GM18951 (cell line): Measurements from ENCODE around the gene LDB1.

ENCODE experiments used
- POLR2A ChIP-seq: IDR thresholded peaks from 4 replicates; pipeline ENCODE4 v1.6.1; 2011; ENCODE audit warnings: mild to moderate bottlenecking; ENCODE audit not compliant: insufficient read length, insufficient read depth; ENCODE audit errors: extremely low read depth
- in situ Hi-C: fragments of 300-500 bp; cut with MboI; formaldehyde crosslinking; loops from one replicate; pipeline ENCODE4 v1.12.0; 2022; ENCODE audit warnings: low sequenced_read_pairs, mixed read lengths, inconsistent platforms; ENCODE audit not compliant: unreplicated experiment

LDB1 gene

DNA sequence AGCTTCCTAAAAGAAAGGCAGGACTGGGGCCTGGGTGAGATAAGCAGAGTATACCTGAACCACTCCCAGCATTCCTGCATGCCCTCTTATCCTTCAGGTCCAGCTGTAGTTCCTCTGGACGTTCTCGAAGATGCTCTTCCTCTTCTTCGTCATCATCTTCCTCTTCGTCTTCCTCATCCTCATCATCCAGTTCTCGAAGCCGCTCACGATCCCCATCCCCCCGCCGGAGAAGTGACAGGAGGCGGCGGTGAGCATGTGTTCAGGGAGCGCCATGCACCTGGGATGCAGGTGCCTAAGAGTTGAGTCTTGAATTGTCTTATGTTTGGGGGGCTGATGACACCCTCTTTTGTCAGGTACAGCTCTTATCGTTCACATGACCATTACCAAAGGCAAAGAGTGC lies 28.1 kb upstream of the LDB1 start:
- in situ Hi-C loops, result no loop called here
- TF ChIP-seq POLR2A, result no peak

DNA sequence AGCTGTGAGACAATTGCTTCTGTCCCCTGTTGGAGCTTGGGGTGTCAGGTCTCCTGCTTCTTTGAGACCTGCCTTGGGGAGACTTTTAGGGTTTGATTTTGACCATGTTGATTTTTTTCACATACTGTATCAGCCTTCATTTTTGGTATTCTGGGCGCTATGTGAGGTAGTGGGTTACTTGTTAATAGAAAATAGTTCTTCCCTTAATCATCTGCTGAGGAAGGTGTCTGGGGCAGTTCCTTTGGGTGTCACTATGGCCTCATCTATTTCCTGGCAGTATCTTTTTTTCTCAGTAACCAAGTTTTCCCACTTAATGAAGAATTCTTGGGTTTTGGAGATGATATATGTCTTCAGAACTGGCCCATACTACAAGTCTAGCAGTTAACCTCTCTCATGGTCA lies 27.4 kb upstream of the LDB1 start:
- in situ Hi-C loops, result no loop called here
- no peak for TF ChIP-seq POLR2A

GRCh38 chr10:102146971-102147428 lies 26.8 kb upstream of the LDB1 start:
- TF ChIP-seq POLR2A, result no peak
- in situ Hi-C loops, result no loop called here

- in situ Hi-C loops, result no loop called here
- no peak for TF ChIP-seq POLR2A
These were observed 21.5 kb upstream of the LDB1 start for GRCh38 chr10:102141583-102142107.

GRCh38 chr10:102140913-102141540 lies 20.9 kb upstream of the LDB1 start:
- no peak for TF ChIP-seq POLR2A
- in situ Hi-C loops, result no loop called here

DNA sequence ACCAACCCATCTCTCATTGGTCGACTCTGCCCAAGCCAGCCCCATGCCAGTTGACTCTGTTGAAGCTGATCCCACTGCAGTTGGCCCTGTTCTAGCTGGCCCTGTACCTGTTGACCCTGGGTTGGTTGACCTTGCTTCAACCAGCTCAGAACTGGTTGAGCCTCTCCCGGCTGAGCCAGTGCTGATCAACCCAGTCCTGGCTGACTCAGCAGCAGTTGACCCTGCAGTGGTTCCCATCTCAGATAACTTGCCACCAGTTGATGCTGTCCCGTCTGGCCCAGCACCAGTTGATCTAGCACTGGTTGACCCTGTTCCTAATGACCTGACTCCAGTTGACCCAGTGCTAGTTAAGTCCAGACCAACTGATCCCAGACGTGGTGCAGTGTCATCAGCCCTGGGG lies 20.1 kb upstream of the LDB1 start:
- no peak for TF ChIP-seq POLR2A
- in situ Hi-C loops, result no loop called here

DNA sequence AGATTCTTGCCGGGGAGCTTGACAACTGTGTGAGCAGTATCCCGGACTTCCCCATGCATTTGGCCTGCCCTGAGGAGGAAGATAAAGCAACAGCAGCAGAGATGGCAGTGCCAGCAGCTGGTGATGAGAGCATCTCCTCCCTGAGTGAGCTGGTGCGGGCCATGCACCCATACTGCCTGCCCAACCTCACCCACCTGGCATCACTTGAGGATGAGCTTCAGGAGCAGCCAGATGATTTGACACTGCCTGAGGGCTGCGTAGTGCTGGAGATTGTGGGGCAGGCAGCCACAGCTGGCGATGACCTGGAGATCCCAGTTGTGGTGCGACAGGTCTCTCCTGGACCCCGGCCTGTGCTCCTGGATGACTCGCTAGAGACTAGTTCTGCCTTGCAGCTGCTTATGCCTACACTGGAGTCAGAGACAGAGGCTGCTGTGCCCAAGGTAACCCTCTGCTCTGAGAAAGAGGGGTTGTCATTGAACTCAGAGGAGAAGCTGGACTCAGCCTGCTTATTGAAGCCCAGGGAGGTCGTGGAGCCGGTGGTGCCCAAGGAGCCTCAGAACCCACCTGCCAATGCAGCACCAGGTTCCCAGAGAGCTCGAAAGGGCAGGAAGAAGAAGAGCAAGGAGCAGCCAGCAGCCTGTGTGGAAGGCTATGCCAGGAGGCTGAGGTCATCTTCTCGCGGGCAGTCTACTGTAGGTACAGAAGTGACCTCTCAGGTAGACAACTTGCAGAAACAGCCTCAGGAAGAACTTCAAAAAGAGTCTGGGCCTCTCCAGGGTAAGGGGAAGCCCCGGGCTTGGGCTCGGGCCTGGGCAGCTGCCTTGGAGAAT lies 19.3 kb upstream of the LDB1 start:
- in situ Hi-C loops, result no loop called here
- peak; percentile 7 for TF ChIP-seq POLR2A

- no peak for TF ChIP-seq POLR2A
These were observed 15.9 kb upstream of the LDB1 start for GRCh38 chr10:102135956-102136526.

GRCh38 chr10:102134416-102134815 lies 14.2 kb upstream of the LDB1 start:
- no peak for TF ChIP-seq POLR2A
- in situ Hi-C loops, result no loop called here

More at GRCh38 chr10:102135956-102136526, 15.9 kb upstream of the LDB1 start:
- in situ Hi-C loops, result no loop called here

DNA sequence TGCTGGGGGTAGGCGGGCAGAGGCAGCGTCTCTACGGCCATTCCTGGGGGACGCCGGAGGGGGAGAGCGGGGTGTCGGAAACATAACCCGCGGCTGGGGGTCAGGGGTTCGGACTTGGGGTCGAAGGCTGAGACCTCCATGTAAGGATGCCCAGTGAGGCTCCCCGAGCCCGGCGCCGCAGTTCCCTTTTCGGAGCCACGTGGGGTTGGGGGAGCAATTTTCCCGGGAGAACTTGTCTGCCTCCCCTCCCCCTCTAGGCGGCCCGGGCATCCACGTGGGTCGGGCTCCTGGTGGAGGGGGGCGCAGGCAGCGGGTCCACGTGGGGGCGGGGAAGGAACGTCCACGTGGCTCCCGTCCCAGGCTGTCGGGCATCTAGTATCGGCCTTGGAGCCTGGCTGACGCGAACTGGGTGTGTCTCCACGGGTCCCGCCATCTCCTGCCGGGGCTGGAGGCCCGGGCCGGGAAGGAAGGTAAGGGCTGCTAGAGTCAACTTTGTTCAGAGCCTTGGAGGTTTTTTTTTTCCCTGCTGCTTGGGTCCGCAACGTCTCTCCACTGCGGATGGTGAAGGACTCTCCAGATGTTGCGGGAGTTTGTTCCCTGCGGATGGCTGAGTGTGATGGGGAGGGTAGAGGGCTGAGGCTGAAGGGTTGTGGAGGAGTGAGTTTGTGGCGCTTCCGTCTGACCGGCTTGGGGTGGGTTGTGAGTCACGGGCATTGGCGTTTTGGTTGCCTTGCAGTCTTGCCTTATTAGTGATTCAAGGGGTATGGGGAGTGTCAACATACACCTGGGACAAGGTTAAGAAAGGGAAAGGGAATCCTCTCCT lies 13.4 kb upstream of the LDB1 start:
- TF ChIP-seq POLR2A, result no peak
- in situ Hi-C loops, result no loop called here

DNA sequence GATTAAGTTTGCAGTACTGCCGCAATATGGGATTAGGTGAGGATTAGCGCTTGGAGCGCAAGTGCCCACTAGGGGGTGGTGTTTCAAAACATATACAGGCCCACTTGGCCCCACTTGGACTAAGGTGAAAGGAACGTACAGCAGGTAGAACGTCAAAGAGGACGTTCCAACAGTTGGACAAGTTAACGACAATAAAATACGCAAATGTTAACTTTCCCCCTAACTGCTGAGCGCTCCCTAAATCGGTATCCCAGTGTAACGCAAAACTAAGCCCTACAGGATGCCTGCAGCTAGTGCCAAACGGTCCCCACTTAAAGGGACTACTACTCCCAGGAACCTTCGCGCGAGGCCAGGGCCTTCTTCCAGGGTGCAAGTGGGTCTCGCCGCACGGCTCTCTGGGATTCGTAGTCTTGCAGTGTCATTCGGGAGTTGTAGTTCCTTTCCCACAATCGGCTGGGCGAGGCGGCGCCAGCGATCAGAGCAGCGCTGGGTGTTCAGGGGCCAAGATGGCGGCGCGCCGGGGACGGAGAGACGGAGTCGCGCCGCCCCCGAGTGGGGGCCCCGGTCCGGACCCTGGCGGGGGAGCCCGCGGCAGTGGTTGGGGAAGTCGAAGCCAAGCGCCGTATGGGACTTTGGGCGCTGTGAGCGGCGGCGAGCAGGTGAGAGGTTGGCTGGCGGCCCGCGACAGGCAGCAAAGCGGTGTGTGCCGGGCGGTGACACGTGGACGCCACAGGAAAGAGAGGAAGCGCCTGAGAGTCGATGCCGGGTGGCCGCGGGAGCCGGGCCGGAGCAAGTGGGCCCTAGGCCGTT lies 12.6 kb upstream of the LDB1 start, which contains the start of gene PPRC1:
PPRC1 (plus strand) TSS at position 478 of the 810 bp plus-strand sequence; CDS start at position 507, 29 bp downstream.
- peak; percentile 90 for TF ChIP-seq POLR2A
- in situ Hi-C loops, result no loop called here

GRCh38 chr10:102132193-102132562 lies 12.0 kb upstream of the LDB1 start:
- no peak for TF ChIP-seq POLR2A
- in situ Hi-C loops, result no loop called here
